ENCODE data around the gene C3orf52.

- TF ChIP-seq POLR2A (IDR thresholded peaks at IDR 0.05; ENCODE audit: low read depth, low read length) (no peak), SPI1 (IDR thresholded peaks at IDR 0.05; ENCODE audit: low read depth, low read length) (no peak), POU2F2 (IDR thresholded peaks at IDR 0.05; ENCODE audit: low read depth, low read length) (no peak), TAF1 (IDR thresholded peaks at IDR 0.05; ENCODE audit: low read depth, low read length) (no peak), POLR2AphosphoS5 (IDR thresholded peaks at IDR 0.05; ENCODE audit: low read depth, low read length) (no peak), PAX5 (IDR thresholded peaks at IDR 0.05; ENCODE audit: insufficient read depth, low read length, severe bottlenecking) (no peak)
Measured at GRCh38 chr3:112047264-112047663, 38.9 kb upstream of the C3orf52 start.

Measured in GM12891 (cell line).